ENCODE measurements around the gene S100A3.
A peak's percentile ranks its signal among the peaks of the same experiment; 100 is the strongest.

S100A3 gene

DNA sequence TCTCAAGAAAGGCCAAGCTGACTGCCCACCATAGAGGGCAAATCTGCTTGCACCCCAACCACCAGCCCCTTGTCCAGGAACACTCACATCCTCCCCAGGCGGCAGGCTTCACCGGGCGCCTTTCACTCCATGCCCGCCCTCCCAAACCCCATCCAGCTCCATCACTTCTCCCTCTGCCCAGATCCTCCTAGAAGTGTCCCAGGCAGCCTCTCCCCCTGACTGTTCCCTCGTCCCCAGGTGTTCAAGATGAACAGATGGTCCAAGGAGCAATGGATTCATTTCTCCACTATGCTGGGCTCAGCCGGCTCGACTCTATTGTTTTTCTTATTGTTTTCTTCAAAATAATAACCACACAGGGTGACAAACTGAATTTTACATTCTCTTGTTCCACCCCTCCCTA is 35.4 kb downstream of the S100A3 start:
- Mint-ChIP-seq H3K27me3 (no peaks in the 10 kb centered on the region), H3K4me1 (ENCODE audit: low read depth in 2 of 2) (peaks cover 12% of the 10 kb centered on the region in 2 donors), H3K4me3 (no peak overlapping the region), H3K36me3 (ENCODE audit: insufficient read depth) (no peaks in the 10 kb centered on the region), H3K27ac (no peak overlapping the region), H3K9me3 (no peaks in the 10 kb centered on the region)
- DNase-seq (no peak), ATAC-seq (replicated peaks) (no peak)

DNA sequence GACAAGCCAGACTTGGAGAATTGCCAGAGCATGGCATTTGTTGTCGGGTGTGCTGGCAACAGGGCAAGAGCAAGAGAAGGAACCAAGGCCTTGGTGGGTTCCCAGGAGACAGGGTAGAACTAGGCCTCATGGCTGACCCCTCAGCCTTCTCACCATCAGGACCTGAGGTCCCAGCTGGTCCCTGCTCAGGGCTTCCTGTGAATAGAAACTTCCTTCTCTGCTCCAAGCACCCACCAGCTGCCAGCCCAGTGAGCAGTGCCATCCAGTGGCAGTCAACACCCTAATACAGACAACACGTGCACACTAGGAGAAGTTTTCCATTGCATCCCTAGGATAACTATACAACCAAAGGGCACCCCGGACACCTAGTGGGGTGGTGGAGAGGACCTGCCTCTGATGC is 36.0 kb downstream of the S100A3 start:
- DNase-seq = no peak
- ATAC-seq (replicated peaks) = no peak
- no peaks in the 10 kb centered on the region for H3K9me3 Mint-ChIP-seq
- H3K36me3 Mint-ChIP-seq (ENCODE audit: insufficient read depth) = no peaks in the 10 kb centered on the region
- H3K27ac Mint-ChIP-seq = no peak overlapping the region
- H3K27me3 Mint-ChIP-seq = no peaks in the 10 kb centered on the region
- H3K4me3 Mint-ChIP-seq = no peak overlapping the region
- peaks cover 12% of the 10 kb centered on the region in 2 donors for H3K4me1 Mint-ChIP-seq (ENCODE audit: low read depth in 2 of 2)

DNA sequence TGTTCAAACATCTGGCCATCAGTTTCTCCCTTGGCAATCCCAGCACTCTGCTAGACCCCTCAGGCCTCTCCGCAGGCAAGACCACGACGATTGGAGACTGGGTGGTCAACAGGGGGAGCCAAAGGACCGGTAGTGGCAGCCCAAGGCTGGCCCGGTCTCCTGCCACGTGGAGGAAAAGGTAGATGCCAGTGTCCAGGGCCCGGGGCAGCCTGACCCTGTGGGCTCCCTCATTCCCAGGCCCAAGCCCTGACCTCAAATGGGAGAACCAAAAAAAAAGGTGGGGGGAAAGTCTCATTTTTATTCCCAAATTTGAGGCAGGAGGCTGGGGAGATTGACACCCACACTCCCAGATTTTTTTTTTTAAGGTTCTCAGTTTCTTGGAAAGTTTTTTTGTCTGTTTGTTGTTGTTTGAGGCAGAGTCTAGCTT is 38.1 kb downstream of the S100A3 start:
- no peak overlapping the region for H3K4me3 Mint-ChIP-seq
- peak; percentile 87 for ATAC-seq (replicated peaks)
- no peaks in the 10 kb centered on the region for H3K27me3 Mint-ChIP-seq
- peak; percentile 77 to 78 (median 78) for DNase-seq
- no peaks in the 10 kb centered on the region for H3K9me3 Mint-ChIP-seq
- peaks cover 8% of the 10 kb centered on the region in 2 donors for H3K4me1 Mint-ChIP-seq (ENCODE audit: low read depth in 2 of 2)
- no peak overlapping the region for H3K27ac Mint-ChIP-seq
- no peaks in the 10 kb centered on the region for H3K36me3 Mint-ChIP-seq (ENCODE audit: insufficient read depth)

DNA sequence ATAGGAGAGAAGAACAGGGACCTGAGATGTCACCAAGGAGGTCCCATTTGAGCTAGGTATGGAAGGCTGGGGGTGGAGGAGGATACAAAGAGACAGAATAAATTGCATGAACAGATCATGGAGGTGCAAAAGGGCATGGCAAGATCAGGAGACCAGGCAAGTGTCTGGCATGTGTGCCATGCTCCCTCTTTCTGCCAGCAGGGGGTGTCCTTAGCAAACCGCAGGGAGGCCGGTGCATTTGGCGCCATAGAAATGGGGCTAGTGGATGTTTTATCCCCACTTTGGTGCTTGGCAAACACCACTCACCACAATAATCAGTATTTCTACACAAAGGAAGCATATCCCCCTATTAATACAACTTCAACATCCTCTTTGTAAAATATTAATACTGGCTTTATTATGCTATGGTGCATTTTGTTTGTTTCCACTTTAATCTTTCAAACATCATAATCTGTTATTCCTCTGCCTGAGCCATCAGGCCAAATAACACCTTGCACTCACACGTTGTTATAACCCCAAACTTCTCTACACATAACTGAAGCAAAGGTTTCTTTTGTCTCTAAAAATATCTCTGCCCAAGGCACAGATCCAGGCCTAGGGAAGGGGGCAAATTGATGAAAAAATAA is 39.2 kb downstream of the S100A3 start:
- Mint-ChIP-seq H3K27ac (no peak overlapping the region), H3K27me3 (no peaks in the 10 kb centered on the region), H3K4me3 (no peak overlapping the region), H3K9me3 (no peaks in the 10 kb centered on the region), H3K4me1 (ENCODE audit: low read depth in 2 of 2) (peaks cover 7 to 8% of the 10 kb centered on the region in 2 donors), H3K36me3 (ENCODE audit: insufficient read depth) (no peaks in the 10 kb centered on the region)
- ATAC-seq (replicated peaks) (peak; percentile 77), DNase-seq (peak; percentile 62 to 69 (median 65))

DNA sequence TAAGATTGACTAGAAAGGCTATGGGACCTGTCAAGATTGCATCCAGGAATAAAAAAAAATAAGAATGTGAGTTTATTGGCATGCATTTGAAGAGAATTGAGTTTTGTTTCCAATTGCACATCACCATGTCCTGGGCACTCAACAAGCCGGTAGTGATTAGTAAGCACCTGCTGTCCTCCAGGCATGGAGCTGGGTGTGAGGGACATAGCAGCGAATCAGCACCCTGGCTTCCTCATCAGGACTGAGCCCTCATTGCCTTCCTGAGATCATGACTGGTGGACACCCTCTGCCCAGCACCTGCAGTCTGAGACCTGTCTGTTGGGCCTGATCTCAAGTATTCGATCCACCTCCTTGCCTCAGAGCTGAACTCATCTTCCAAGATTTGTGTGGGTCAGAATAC is 40.0 kb downstream of the S100A3 start:
- Mint-ChIP-seq H3K36me3 (ENCODE audit: insufficient read depth) (no peaks in the 10 kb centered on the region), H3K27me3 (no peaks in the 10 kb centered on the region), H3K4me3 (no peak overlapping the region), H3K27ac (no peak overlapping the region), H3K4me1 (ENCODE audit: low read depth in 2 of 2) (peaks cover 7 to 8% of the 10 kb centered on the region in 2 donors), H3K9me3 (no peaks in the 10 kb centered on the region)
- no peak for DNase-seq
- ATAC-seq (replicated peaks) = no peak

DNA sequence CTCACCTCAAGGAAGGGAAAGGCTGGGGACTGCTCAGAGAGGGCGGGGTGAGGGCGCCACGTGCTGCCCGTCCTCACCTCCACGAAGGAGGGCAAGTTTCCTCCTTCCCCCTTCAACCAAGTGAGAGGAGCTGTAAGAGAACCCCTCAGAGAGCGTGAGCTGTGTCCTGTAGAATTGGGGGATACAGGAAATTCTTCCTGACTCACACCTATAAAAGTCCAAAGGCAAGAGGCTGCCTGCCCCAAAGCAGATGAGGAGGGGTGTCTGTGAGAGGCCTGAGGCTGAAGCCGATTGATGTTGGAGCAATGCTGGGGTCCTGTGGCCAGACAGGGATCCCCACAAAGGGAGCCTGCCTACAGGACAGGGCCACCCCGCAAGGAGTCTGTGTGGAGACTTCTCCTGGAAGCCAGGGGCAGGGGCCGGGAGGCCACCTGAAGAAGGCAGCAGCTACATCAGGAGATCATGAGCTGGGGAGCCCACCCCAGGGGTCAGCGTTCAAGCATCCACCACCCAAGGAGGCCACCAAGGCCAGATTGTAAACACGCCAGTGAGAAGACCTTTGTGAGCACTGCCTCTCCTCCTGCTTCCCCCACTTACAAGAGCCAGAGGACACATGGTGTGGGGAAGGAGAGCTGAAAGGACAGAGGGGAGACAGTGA is 41.0 kb downstream of the S100A3 start:
- Mint-ChIP-seq H3K27ac (peak overlapping the region in 1 of 2 donors; percentile 46), H3K36me3 (ENCODE audit: insufficient read depth) (no peaks in the 10 kb centered on the region), H3K9me3 (no peaks in the 10 kb centered on the region), H3K4me1 (ENCODE audit: low read depth in 2 of 2) (peaks cover 5 to 7% of the 10 kb centered on the region in 2 donors), H3K4me3 (no peak overlapping the region), H3K27me3 (no peaks in the 10 kb centered on the region)
- no peak for DNase-seq
- no peak for ATAC-seq (replicated peaks)

DNA sequence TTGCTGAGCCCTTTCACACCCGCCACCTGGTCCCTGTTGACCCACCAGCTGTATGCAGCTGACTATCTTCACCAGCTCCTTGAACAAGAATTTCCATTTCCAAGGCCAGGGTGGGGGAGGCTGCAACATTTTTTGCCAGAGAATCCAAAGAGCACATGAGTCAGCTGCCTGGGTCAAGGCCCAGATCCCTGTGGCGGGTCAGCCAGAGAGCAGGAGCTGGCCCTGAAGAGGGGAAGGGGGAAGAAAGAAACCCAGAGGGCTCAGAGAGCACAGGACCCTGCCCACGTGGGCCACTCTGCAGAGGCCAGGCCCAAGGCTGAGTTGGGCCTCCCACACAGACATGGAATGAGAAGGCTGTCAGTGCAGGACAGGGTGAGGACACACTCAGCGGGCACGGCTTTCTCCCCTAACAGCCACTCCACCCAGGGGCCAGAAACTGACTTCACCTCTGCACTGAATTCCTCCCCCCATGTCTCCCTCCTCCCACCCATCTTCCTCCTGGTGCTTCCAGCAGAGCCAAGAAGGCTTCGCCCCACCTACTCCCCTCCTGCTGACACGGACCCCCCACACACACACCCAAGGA is 42.1 kb downstream of the S100A3 start:
- Mint-ChIP-seq H3K27ac (no peak overlapping the region), H3K27me3 (peaks cover 0 to 4% of the 10 kb centered on the region in 2 donors), H3K4me1 (ENCODE audit: low read depth in 2 of 2) (peaks cover 5 to 7% of the 10 kb centered on the region in 2 donors), H3K9me3 (no peaks in the 10 kb centered on the region), H3K4me3 (no peak overlapping the region), H3K36me3 (ENCODE audit: insufficient read depth) (no peaks in the 10 kb centered on the region)
- no peak for DNase-seq
- no peak for ATAC-seq (replicated peaks)

DNA sequence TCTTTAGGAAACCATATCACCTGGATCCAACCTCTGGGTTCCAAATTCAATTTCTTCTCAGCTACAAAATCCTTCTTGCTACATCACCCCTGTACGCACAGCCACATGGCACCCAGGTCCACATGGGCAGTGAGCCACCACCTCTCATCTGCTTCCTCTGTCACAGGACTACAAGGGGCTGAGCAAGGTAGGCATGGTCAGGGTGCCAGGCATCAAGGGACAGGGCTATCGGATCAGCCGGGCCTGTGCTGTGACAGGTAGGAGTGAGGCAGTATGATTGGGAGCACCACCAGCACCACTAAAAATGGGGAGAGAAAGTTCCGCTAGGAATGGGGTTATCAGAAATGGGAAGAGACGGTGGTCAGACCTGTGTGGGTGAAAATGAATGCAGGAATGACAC is 42.7 kb downstream of the S100A3 start:
- H3K27ac Mint-ChIP-seq = no peak overlapping the region
- H3K4me3 Mint-ChIP-seq = no peak overlapping the region
- peaks cover 5 to 6% of the 10 kb centered on the region in 2 donors for H3K4me1 Mint-ChIP-seq (ENCODE audit: low read depth in 2 of 2)

DNA sequence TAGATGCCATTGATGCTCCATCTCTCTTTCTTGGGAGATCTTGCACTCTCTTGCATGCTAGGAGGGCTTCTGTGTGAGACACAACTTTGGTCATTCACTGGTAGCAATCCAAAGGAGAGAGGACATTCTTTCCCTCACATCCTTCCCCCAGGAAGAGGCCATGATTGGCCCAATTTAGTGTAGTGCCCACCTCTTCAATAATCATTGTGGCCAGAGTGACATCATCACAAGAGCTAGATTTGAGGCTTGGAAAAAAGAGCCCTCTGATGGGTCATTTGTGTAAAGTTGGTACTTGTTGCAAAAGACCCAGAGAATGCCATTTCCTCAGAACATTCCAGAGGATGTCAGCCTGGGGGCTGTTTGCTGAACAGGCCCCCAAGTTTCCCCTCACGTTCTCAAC is 43.5 kb downstream of the S100A3 start:
- DNase-seq (no peak), ATAC-seq (replicated peaks) (no peak)
- H3K4me1 Mint-ChIP-seq (ENCODE audit: low read depth in 2 of 2) = no peaks in the 10 kb centered on the region
- no peaks in the 10 kb centered on the region for H3K36me3 Mint-ChIP-seq (ENCODE audit: insufficient read depth)
- no peak overlapping the region for H3K27ac Mint-ChIP-seq
- no peak overlapping the region for H3K4me3 Mint-ChIP-seq
- H3K27me3 Mint-ChIP-seq = peaks cover 2 to 6% of the 10 kb centered on the region in 2 donors
- no peaks in the 10 kb centered on the region for H3K9me3 Mint-ChIP-seq

More for the DNA sequence above, 42.7 kb downstream of the S100A3 start:
- no peaks in the 10 kb centered on the region for H3K9me3 Mint-ChIP-seq
- ATAC-seq (replicated peaks) (no peak), DNase-seq (no peak)
- H3K36me3 Mint-ChIP-seq (ENCODE audit: insufficient read depth) = no peaks in the 10 kb centered on the region
- peaks cover 0 to 6% of the 10 kb centered on the region in 2 donors for H3K27me3 Mint-ChIP-seq

DNA sequence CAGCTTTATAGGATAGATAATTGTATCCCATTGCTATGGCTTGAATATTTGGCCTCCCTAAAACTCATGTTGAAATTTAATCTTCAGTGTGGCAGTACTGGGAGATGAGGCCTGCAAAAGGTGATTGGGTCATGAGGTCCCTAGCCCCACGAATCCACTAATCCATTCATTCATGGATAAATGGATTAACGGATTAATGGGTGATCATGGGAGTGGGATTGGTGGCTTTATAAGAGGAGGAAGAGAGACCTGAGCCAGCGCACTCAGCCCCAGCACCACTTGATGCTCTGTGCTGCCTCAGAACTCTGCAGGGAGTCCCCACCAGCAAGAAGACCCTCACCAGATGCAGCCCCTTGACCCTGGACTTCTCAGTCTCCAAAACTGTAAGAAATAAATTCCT is 45.3 kb downstream of the S100A3 start:
- H3K36me3 Mint-ChIP-seq (ENCODE audit: insufficient read depth) = no peaks in the 10 kb centered on the region
- peaks cover 18 to 21% of the 10 kb centered on the region in 2 donors for H3K27me3 Mint-ChIP-seq
- H3K4me3 Mint-ChIP-seq = no peak overlapping the region

DNA sequence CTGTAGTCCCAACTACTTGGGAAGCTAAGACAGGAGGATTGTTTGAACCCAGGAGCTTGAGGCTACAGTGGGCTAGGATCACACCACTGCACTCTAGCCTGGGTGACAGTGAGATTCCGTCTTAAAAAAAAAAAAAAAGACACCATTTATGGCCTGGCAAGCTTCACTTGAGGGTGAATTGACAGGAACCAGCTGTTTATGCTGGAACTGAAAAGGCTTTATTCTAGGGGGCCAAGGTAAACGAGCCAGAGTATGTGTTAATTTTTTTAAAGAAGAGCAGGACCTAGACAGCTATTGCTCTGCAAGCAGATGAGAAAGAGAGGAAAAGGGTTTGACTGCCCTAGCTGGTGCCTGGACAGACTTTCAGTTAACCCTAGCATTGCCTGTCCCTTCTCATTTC is 50.3 kb downstream of the S100A3 start:
- no peak for ATAC-seq (replicated peaks)
- Mint-ChIP-seq H3K4me3 (no peak overlapping the region), H3K9me3 (no peaks in the 10 kb centered on the region)

More for the DNA sequence above, 45.3 kb downstream of the S100A3 start:
- Mint-ChIP-seq H3K27ac (no peak overlapping the region), H3K9me3 (no peaks in the 10 kb centered on the region), H3K4me1 (ENCODE audit: low read depth in 2 of 2) (no peaks in the 10 kb centered on the region)
- DNase-seq (no peak), ATAC-seq (replicated peaks) (no peak)

More for the DNA sequence above, 50.3 kb downstream of the S100A3 start:
- Mint-ChIP-seq H3K27ac (no peak overlapping the region), H3K36me3 (ENCODE audit: insufficient read depth) (no peaks in the 10 kb centered on the region), H3K4me1 (ENCODE audit: low read depth in 2 of 2) (no peaks in the 10 kb centered on the region), H3K27me3 (peaks cover 39 to 49% of the 10 kb centered on the region in 2 donors)
- DNase-seq = no peak
